ENCODE results near the gene LSS. TPM values are rescaled to one million over a fixed set of nuclear protein-coding genes. Genes with fewer than 3 reads are reported as not detected.

Gene LSS
- total and polyA plus RNA-seq, 2 of the 8 experiments (the other 6 are each of a cell fraction or from before 2014, with no cell fraction given): 96.1 to 123 TPM

DNA sequence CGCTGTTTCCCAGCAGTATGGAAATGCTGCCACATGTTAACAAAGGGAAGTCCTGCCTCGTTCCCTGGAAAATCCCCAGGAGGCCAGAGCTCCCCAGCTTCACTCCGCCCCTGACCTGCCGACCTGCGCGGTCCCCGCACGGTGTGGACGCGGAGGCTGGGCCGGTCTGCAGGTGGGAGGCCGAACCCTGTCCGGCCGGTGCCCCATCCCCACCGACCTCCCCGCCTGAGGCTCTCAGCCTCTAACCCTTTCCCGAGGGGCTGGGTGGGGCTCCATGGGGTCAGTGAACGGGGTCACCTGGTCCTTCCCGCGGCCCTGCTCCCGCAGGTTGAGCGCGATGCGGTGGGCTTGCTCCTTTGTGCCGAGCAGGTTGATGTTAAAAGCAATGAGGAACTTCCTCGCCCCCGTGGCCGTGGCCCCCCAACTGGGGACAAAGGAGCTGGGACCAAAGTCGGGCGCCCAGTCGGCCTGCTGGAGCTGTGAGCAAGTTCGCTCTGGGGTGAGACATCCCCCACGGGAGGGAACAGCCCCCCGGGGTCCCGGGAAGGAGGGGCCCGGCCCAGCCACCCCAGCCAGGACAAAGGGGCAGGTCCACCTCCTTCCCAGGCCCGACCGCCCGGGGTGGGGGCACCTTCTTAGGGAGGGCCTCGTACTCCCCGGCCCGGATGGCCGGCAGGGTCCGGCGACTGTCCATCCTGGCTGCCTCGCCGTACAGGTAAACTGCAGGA, 77.1 kb downstream of the LSS start:
- no peak overlapping the region for H3K18ac ChIP-seq (ENCODE audit: extremely low read depth, low read length)
- H2BK20ac ChIP-seq (ENCODE audit: low read length): no peak overlapping the region
- peak overlapping the region; percentile 79 for H3K4ac ChIP-seq (replicated peaks; ENCODE audit: insufficient read length, low read depth, low read length)
- no peaks in the 10 kb centered on the region for H3K9me3 ChIP-seq (ENCODE audit: insufficient read depth in 2 of 2, low read depth in 1 of 2, low read length in 1 of 2)
- H3K23ac ChIP-seq (ENCODE audit: insufficient read length): no peak overlapping the region
- no peak overlapping the region for H3K4me3 ChIP-seq (ENCODE audit: extremely low read depth in 1 of 4, insufficient read depth in 2 of 4, low read depth in 3 of 4, low read length in 4 of 4)
- no peak overlapping the region; the same call in 1 of the 2 replicates for H2BK5ac ChIP-seq (ENCODE audit: low read depth, low read length)
- no peak overlapping the region for H2BK120ac ChIP-seq (replicated peaks; ENCODE audit: low read depth, low read length)
- no peaks in the 10 kb centered on the region for H3K27me3 ChIP-seq (replicated peaks in 1 of 4; ENCODE audit: control insufficient read depth in 3 of 4, extremely low read depth in 1 of 4, insufficient read depth in 3 of 4, low read length in 3 of 4)
- DNase-seq (ENCODE audit: low read depth in 1 of 2, low spot score in 2 of 2) (no peak), FAIRE-seq (no peak)
- no peak overlapping the region for H2AK5ac ChIP-seq (ENCODE audit: low read depth, low read length)
- H3K56ac ChIP-seq (replicated peaks; ENCODE audit: insufficient read length, low read depth, low read length): no peak overlapping the region
- H3K23me2 ChIP-seq (ENCODE audit: low read depth, low read length): no peaks in the 10 kb centered on the region
- no peak overlapping the region for H3K14ac ChIP-seq (ENCODE audit: insufficient read length)
- WGBS, 2 experiments (ENCODE audit: extremely low coverage in 1 of 2, insufficient coverage in 1 of 2, insufficient read length in 1 of 2, insufficient replicate concordance in 2 of 2, low coverage in 1 of 2, low lambda C conversion rate in 2 of 2, missing lambda C conversion rate in 1 of 2): 94% methylated on average over 34 of the region's 47 CpGs; no CpG with 5 or more reads in 1 of the 2 experiments
- H2AFZ ChIP-seq (ENCODE audit: low read length): no peak overlapping the region
- 0 out of 2 replicates have a peak overlapping the region, but pooled peaks have one; percentile 29 for H2BK15ac ChIP-seq (ENCODE audit: low read length)
- POLR2A ChIA-PET (ENCODE audit: partially characterized antibody): interaction anchor here (3.5 kb wide), 1 partner anchor 9 kb away, joined by 12 read pairs; no protein-coding TSS in a partner anchor
- no peak overlapping the region for H2BK12ac ChIP-seq (ENCODE audit: low read depth, low read length)
- peaks cover 0 to 24% (median 15%) of the 10 kb centered on the region in 4 experiments; a peak in 5 of 7 replicates for H3K4me1 ChIP-seq (replicated peaks in 1 of 4; ENCODE audit: control insufficient read depth in 3 of 4, insufficient read depth in 4 of 4, low read length in 3 of 4)
- H3K79me1 ChIP-seq (ENCODE audit: low read depth, low read length): no peaks in the 10 kb centered on the region
- H3K9ac ChIP-seq (replicated peaks in 1 of 4; ENCODE audit: extremely low read depth in 1 of 4, low read depth in 3 of 4, low read length in 3 of 4): no peak overlapping the region
- H3K4me2 ChIP-seq (ENCODE audit: insufficient read depth in 1 of 2, low read depth in 2 of 2, low read length in 2 of 2): no peak overlapping the region
- H3K79me2 ChIP-seq (ENCODE audit: control insufficient read depth in 1 of 2, insufficient read depth in 2 of 2, low read length in 2 of 2): no peaks in the 10 kb centered on the region
- no peak overlapping the region for H4K91ac ChIP-seq (replicated peaks; ENCODE audit: insufficient read length, low read length)
- no peak for TF ChIP-seq CEBPB (IDR thresholded peaks at IDR 0.05; ENCODE audit: low read depth, low read length)
- no peak for TF ChIP-seq TBP (IDR thresholded peaks at IDR 0.05; ENCODE audit: low read depth, low read length)
- no peak for TF ChIP-seq JUN (IDR thresholded peaks at IDR 0.05; ENCODE audit: low read depth, low read length)
- TF ChIP-seq, protein P1, sequence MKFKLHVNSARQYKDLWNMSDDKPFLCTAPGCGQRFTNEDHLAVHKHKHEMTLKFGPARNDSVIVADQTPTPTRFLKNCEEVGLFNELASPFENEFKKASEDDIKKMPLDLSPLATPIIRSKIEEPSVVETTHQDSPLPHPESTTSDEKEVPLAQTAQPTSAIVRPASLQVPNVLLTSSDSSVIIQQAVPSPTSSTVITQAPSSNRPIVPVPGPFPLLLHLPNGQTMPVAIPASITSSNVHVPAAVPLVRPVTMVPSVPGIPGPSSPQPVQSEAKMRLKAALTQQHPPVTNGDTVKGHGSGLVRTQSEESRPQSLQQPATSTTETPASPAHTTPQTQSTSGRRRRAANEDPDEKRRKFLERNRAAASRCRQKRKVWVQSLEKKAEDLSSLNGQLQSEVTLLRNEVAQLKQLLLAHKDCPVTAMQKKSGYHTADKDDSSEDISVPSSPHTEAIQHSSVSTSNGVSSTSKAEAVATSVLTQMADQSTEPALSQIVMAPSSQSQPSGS (IDR thresholded peaks at IDR 0.05; ENCODE audit: low read length): no peak
- no peak for TF ChIP-seq SIRT6 (IDR thresholded peaks at IDR 0.05; ENCODE audit: low read length)
- TF ChIP-seq SUZ12 (IDR thresholded peaks at IDR 0.05; ENCODE audit: low read length): no peak
- no peak for TF ChIP-seq SAP30 (IDR thresholded peaks at IDR 0.05; ENCODE audit: insufficient read depth, insufficient replicate concordance, low read length)
- no peak for TF ChIP-seq CREB1 (IDR thresholded peaks at IDR 0.05)
- TF ChIP-seq BCL11A (IDR thresholded peaks at IDR 0.05; ENCODE audit: low read depth in 2 of 2, low read length in 2 of 2): no peak
- TF ChIP-seq, protein P2, sequence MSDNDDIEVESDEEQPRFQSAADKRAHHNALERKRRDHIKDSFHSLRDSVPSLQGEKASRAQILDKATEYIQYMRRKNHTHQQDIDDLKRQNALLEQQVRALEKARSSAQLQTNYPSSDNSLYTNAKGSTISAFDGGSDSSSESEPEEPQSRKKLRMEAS (IDR thresholded peaks at IDR 0.05): no peak
- H3K27ac ChIP-seq (ENCODE audit: low read depth, low read length): no peak overlapping the region
- no peak overlapping the region for H4K5ac ChIP-seq (ENCODE audit: insufficient read length, low read depth, low read length)
- peaks cover 0 to 4% (median 0%) of the 10 kb centered on the region in 4 experiments; a peak in 1 of 8 replicates for H3K36me3 ChIP-seq (ENCODE audit: control insufficient read depth in 2 of 4, insufficient read depth in 4 of 4, low read length in 3 of 4)
- CTCF ChIA-PET (ENCODE audit: partially characterized antibody): interaction anchor here (0.7 to 3.3 kb wide), 2 partner anchors 64 to 104 kb away, joined by 3 to 17 read pairs; no protein-coding TSS in a partner anchor
- peak overlapping the region; percentile 52; the same call in 1 of the 2 replicates for H4K8ac ChIP-seq (ENCODE audit: extremely low read depth, insufficient read depth, low read length)
- peaks cover 0 to 4% of the 10 kb centered on the region in 2 experiments for H4K20me1 ChIP-seq (replicated peaks in 1 of 2; ENCODE audit: control insufficient read depth in 1 of 2, insufficient read depth in 2 of 2, low read length in 2 of 2)

Data from H1 (cell line).